Erythroblast (primary cell): ENCODE results near the gene ADGRV1.

Experiments used
- GATA1 ChIP-seq: IDR thresholded peaks from 2 replicates; pipeline ENCODE4 v1.6.1; 2011; ENCODE audit warnings: low read depth, mild to moderate bottlenecking, control low read depth, low read length, moderate library complexity
- POLR2A ChIP-seq: IDR thresholded peaks from 2 replicates; pipeline ENCODE4 v1.6.1; 2011; ENCODE audit warnings: mild to moderate bottlenecking, low read length

- TF ChIP-seq POLR2A (no peak), GATA1 (no peak)
These were observed 295.6 kb downstream of the ADGRV1 start for GRCh38 chr5:90854169-90854568.
